D721Med (cell line): Measurements from ENCODE around the gene EFCC1.

Source experiments
- DNase-seq: peaks from one replicate; pipeline ENCODE4 v3.0.0; 2011; ENCODE audit warnings: low spot score; ENCODE audit not compliant: insufficient read length
- FAIRE-seq: peaks from 2 replicates; lab custom pipeline; 2011; peaks lifted over from hg19 to GRCh38; lab: Jason Lieb, UNC
- TF ChIP-seq, protein P1 (sequence below): IDR thresholded peaks from 2 replicates; pipeline ENCODE4 v1.5.1; 2012; ENCODE audit warnings: mild to moderate bottlenecking, control low read depth; ENCODE audit not compliant: insufficient read depth; ENCODE audit errors: missing control alignments

EFCC1 gene

DNA sequence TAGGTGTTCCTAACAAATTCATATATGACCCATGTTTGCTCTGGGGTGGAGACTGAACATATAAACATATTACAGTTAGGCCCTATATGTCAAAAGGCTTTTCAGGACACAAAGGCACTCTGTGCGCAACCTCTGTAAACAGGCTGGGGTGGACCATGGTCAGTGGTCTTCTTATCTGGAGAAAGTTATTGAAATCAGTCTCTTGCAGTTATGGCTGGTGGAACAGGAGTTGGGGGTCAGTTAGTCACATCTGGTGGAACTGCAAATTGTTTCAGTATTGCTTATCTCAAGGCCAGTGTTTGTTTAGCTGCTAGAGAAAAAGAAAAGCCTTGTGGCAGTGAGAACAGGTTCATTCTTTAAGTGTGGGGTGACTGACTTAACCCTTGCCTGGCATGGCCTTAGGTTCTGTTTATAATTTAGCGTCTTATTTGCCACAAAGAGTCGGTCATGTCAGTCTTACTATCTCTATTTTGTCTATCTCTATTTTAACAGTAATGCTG is 53.6 kb downstream of the EFCC1 start:
- FAIRE-seq (no peak), DNase-seq (no peak)
- TF ChIP-seq, protein P1, sequence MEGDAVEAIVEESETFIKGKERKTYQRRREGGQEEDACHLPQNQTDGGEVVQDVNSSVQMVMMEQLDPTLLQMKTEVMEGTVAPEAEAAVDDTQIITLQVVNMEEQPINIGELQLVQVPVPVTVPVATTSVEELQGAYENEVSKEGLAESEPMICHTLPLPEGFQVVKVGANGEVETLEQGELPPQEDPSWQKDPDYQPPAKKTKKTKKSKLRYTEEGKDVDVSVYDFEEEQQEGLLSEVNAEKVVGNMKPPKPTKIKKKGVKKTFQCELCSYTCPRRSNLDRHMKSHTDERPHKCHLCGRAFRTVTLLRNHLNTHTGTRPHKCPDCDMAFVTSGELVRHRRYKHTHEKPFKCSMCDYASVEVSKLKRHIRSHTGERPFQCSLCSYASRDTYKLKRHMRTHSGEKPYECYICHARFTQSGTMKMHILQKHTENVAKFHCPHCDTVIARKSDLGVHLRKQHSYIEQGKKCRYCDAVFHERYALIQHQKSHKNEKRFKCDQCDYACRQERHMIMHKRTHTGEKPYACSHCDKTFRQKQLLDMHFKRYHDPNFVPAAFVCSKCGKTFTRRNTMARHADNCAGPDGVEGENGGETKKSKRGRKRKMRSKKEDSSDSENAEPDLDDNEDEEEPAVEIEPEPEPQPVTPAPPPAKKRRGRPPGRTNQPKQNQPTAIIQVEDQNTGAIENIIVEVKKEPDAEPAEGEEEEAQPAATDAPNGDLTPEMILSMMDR: no peak

DNA sequence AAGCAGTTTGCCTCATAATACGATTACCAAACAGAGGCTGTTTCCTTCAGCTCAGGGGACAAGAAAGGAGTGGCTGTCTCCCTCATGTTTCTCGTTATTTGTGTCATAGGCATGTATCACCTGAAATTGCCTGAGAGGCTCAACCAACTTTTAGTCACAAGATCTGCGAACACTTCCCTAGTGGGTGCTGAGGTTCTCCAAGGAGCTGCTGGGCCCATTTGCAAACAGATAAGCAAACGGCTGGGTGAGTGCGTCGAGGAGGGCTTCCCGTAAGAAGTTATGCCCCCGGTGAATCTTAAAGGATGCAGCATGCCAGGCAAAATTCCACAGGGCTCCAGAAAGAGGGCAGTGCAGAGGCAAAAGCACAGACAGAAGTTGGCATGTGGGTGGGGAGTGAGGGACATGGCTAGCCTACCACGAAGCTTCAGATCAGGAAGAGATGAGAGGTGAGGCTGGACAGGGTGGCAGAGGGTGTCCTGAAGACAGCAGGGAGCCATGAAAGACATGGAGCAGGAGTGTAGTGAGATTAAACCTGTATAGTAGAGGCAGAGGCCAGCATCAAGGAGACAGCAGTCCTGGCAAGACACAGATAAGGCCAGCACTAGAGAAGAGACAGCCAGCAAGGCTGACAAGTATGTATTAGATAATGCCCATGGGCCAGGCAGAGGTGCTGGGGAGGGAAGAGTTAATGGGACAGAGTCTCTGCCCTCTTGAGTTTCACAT is 55.5 kb downstream of the EFCC1 start:
- DNase-seq (no peak), FAIRE-seq (no peak)
- TF ChIP-seq, protein P1: no peak

GRCh38 chr3:129057249-129057648 is 56.1 kb downstream of the EFCC1 start:
- TF ChIP-seq, protein P1: no peak
- no peak for FAIRE-seq
- no peak for DNase-seq

DNA sequence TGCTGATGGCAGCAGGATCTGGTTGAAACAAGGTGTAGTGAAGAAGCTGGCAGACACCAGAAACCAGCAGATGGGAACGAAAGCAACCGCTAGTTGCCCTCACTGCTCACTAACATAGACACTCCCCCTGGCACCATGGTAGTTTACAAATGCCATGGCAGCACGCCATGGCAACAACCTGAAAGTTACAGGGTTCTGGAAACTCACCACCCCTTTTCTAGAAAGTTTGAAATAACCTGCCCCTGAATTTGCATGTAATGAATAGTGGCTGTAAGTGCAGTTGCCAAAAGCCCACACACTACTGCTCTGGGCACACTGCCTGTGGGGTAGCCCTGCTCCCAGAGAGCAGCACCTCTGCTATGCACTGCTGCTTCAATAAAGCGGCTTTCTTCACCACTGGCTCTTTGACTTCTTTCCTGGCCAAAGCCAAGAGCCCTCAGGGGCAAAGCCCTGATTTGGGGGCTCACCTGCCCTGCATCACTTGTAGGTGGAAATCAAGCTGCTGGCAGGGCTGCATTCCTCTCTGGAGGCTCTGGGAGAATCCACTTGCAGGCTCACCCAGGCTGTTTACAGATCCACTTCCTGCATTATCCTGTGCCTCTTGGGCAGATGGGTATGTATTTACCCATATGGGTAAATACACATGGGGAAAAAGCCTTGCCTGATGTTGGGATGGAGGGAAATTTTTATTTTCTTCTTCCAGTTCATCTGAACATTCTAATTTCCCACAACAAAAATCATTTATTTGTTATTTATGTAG is 57.5 kb downstream of the EFCC1 start:
- no peak for DNase-seq
- TF ChIP-seq, protein P1: no peak
- no peak for FAIRE-seq

DNA sequence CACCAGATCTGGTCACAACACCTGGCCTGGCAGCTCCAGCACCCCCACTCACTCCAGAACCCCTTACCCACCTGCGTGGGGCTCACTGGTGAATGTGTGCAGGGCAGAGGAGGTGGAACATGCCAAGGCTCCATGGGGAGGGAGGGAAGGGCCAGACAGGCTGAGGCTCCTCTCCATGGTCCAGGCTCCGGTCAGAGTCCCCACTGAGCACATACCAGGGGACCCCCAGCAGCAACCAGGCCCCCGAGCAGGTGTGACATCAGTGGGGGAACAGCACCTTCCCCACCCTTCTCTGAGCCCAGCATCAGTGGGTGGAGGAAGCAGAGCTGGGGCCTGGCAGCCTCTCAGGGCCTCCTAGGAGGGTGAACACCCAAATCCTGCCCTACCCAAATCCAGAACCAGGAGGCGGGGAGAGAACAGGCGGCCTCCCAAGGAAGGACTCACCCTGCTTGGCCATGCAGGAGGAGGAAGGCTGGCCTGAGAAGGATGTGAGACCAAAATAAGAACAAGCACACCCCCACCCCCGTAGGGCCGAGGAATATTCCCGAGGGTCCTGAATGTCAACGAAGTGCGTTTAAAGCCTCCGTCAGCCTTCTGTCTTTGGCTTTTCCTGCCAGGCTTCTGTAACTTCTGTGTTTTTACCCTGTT is 58.3 kb downstream of the EFCC1 start:
- no peak for DNase-seq
- TF ChIP-seq, protein P1: no peak
- FAIRE-seq: no peak

DNA sequence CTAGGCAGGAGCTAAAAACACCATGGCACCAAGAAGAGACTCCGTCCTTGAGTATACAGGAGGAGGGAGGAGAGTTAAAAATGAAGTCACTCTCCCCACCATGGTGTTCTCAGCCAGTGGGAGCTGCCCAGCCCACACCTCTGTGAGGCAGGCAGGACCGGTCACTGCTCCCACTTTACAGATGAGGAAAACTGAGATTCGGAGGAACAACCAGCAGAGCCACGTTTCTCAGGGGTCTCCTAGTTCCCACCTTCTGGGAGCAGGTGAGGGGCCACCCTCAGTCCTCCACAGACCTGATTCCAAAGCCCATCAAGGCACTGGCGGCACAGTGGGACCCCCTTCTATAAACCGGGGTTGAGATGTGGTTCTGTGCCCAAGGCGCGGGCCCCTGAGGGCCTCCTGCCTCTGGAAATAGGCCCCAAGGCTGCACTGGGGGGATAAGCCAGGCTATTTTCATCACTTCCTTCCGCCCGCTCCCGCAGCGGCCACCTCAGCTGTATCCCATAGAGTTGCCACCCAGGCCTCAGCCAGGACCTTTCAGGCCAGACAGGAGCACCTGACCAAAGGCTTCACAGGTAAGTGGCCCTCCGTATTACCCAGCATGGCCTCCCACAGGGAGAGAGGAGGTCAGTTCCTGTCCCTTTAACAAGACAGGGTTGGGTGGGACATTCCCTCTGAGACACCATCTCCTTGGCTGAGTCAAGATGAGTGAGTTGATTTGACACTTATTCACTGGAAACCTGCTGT is 59.3 kb downstream of the EFCC1 start, which contains the start of gene GP9:
GP9 (plus strand) TSS at position 504 of the 747 bp plus-strand sequence. CDS start 961 bp downstream, outside the sequence.
- FAIRE-seq: no peak
- TF ChIP-seq, protein P1: no peak
- DNase-seq: no peak
